ENCODE measurements around the gene PSME2. TPM values are rescaled to one million over a fixed set of nuclear protein-coding genes. Genes with fewer than 3 reads are reported as not detected.

PSME2 gene
- total RNA-seq, 1 donor from 2014 or later, result 120 TPM

GRCh38 chr14:24114532-24115421, 31.6 kb downstream of the PSME2 start, which contains the start of the genes DCAF11 and NRL:
Gene DCAF11 (plus strand): TSS chr14:24114777. CDS start chr14:24115595, 818 bp downstream.
Gene NRL (minus strand): TSS chr14:24114949. CDS start chr14:24082848, 32,101 bp downstream.
- peaks cover 17% of the 10 kb centered on the region for H3K4me1 Mint-ChIP-seq (ENCODE audit: low read depth)
- H3K36me3 Mint-ChIP-seq (ENCODE audit: insufficient read depth), result peaks cover 13% of the 10 kb centered on the region
- no peaks in the 10 kb centered on the region for H3K9me3 Mint-ChIP-seq (ENCODE audit: low read depth)
- no peaks in the 10 kb centered on the region for H3K27me3 Mint-ChIP-seq
- H3K27ac Mint-ChIP-seq, result peak within 1 kb of the TSS; percentile 99
- peak; percentile 95 for DNase-seq (ENCODE audit: low spot score, unreplicated experiment)
- H3K4me3 Mint-ChIP-seq (ENCODE audit: low read depth), result peak within 1 kb of the TSS; percentile 89
- no peak for TF ChIP-seq CTCF (IDR thresholded peaks at IDR 0.05; ENCODE audit: unreplicated experiment)

GRCh38 chr14:24113801-24114531, 32.4 kb downstream of the PSME2 start:
- Mint-ChIP-seq H3K9me3 (ENCODE audit: low read depth) (no peaks in the 10 kb centered on the region), H3K27me3 (no peaks in the 10 kb centered on the region), H3K36me3 (ENCODE audit: insufficient read depth) (peaks cover 9% of the 10 kb centered on the region), H3K4me1 (ENCODE audit: low read depth) (peaks cover 18% of the 10 kb centered on the region), H3K27ac (peak overlapping the region; percentile 99), H3K4me3 (ENCODE audit: low read depth) (peak overlapping the region; percentile 89)
- no peak for TF ChIP-seq CTCF (IDR thresholded peaks at IDR 0.05; ENCODE audit: unreplicated experiment)
- DNase-seq (ENCODE audit: low spot score, unreplicated experiment), result peak; percentile 68

- Mint-ChIP-seq H3K36me3 (ENCODE audit: insufficient read depth) (peaks cover 4% of the 10 kb centered on the region), H3K27me3 (no peaks in the 10 kb centered on the region), H3K9me3 (ENCODE audit: low read depth) (no peaks in the 10 kb centered on the region), H3K27ac (peak overlapping the region; percentile 99), H3K4me3 (ENCODE audit: low read depth) (peak overlapping the region; percentile 89), H3K4me1 (ENCODE audit: low read depth) (peaks cover 18% of the 10 kb centered on the region)
- no peak for DNase-seq (ENCODE audit: low spot score, unreplicated experiment)
- TF ChIP-seq CTCF (IDR thresholded peaks at IDR 0.05; ENCODE audit: unreplicated experiment), result no peak
Measured at GRCh38 chr14:24113379-24113800, 33.0 kb downstream of the PSME2 start.

GRCh38 chr14:24110523-24110922, 35.9 kb downstream of the PSME2 start:
- H3K4me3 Mint-ChIP-seq (ENCODE audit: low read depth), result no peak overlapping the region

More at GRCh38 chr14:24110523-24110922, 35.9 kb downstream of the PSME2 start:
- no peak overlapping the region for H3K27ac Mint-ChIP-seq
- no peak for TF ChIP-seq CTCF (IDR thresholded peaks at IDR 0.05; ENCODE audit: unreplicated experiment)
- no peaks in the 10 kb centered on the region for H3K9me3 Mint-ChIP-seq (ENCODE audit: low read depth)
- H3K4me1 Mint-ChIP-seq (ENCODE audit: low read depth), result peaks cover 5% of the 10 kb centered on the region
- no peak for DNase-seq (ENCODE audit: low spot score, unreplicated experiment)
- H3K27me3 Mint-ChIP-seq, result no peaks in the 10 kb centered on the region
- H3K36me3 Mint-ChIP-seq (ENCODE audit: insufficient read depth), result no peaks in the 10 kb centered on the region
